ENCODE data around the gene SH3PXD2A.

DNA sequence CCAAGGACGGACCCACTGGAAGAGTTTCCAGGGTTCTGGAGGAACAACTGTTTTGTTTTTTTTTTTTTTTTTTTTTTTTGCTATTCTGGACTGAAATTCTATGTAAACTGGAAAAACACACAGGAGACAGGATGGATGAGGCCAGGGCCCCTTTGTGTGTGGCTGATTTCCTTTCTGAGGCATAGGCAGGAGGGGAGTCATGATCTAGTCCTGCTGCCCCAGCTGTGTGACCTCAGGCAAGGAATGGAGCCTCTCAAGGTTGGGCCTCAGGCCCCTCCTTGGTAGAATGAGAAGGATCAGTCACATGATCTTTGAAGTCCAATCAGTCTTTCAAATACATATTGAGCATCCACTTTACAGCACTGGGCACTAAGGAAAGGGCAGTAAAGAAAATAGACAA is 87.6 kb downstream of the SH3PXD2A start:
- TF ChIP-seq POLR2A (IDR thresholded peaks at IDR 0.05; ENCODE audit: low read length), result no peak
- no peak for TF ChIP-seq GATA1 (IDR thresholded peaks at IDR 0.05; ENCODE audit: low read depth, low read length)
